Colonic mucosa (tissue), 4 donors: ENCODE data around the gene UNC80. TPM values are rescaled to one million over a fixed set of nuclear protein-coding genes. Genes with fewer than 3 reads are reported as not detected.

Source experiments
- DNase-seq: peaks from one replicate; pipeline ENCODE4 v3.0.0-alpha.2; 2020
- H3K27ac ChIP-seq: fragments of 200-600 bp; one replicate; pipeline ENCODE4 v1.8.0; 2021
- H3K27me3 ChIP-seq: fragments of 200-600 bp; one replicate; pipeline ENCODE4 v1.8.0; 2021
- H3K36me3 ChIP-seq: fragments of 200-600 bp; one replicate; pipeline ENCODE4 v1.8.0; 2021
- H3K4me1 ChIP-seq: fragments of 200-600 bp; one replicate; pipeline ENCODE4 v1.8.0; 2021; ENCODE audit warnings: mild to moderate bottlenecking
- H3K4me3 ChIP-seq: fragments of 200-600 bp; one replicate; pipeline ENCODE4 v1.8.0; 2021
- H3K9ac ChIP-seq, 2 donors: one replicate each; pipeline ENCODE4 v1.7.0; 2013; ENCODE audit warnings: control low read depth in 2 of 2, low read depth in 2 of 2, low read length in 2 of 2
- H3K9me3 ChIP-seq: fragments of 200-600 bp; one replicate; pipeline ENCODE4 v1.8.0; 2021
- CTCF ChIP-seq: fragments of 200-600 bp; IDR thresholded peaks from one replicate; pipeline ENCODE4 v1.8.0; 2022; ENCODE audit warnings: antibody characterized with exemption, mild to moderate bottlenecking
- intact Hi-C: fragments of 100-400 bp; cut with DNase I; formaldehyde crosslinking; loops from one replicate; pipeline ENCODE4 v1.14.1; 2022
- total RNA-seq, 2 donors: library from RNA; stranded (reverse); fragmentation: NEBNext Ultra II Directional in 1 of 2; extraction: Animal tissue kit (Norgen Biotek cat#: 25700) in 1 of 2; gene quantifications; one replicate each; pipeline ENCODE4 v1.2.1, GENCODE V29; 2021
- donor health status: healthy.
- donor health status: DM: no; HTN: no; CAD: no.
- donor health status: DM: no; HTN: no; CAD: no.

The UNC80 gene
- total RNA-seq, 2 donors from 2014 or later = 0.16 TPM; not detected in 1

GRCh38 chr2:209922116-209922515 lies 150.5 kb downstream of the UNC80 start:
- no peak overlapping the region for H3K27ac ChIP-seq
- DNase-seq = no peak
- no peak for TF ChIP-seq CTCF
- H3K36me3 ChIP-seq = no peaks in the 10 kb centered on the region
- no peaks in the 10 kb centered on the region for H3K9me3 ChIP-seq
- H3K4me3 ChIP-seq = no peak overlapping the region
- no peaks in the 10 kb centered on the region for H3K4me1 ChIP-seq
- no peaks in the 10 kb centered on the region for H3K27me3 ChIP-seq
- intact Hi-C loops = no loop called here
- no peak overlapping the region for H3K9ac ChIP-seq

GRCh38 chr2:209929369-209929768 lies 157.7 kb downstream of the UNC80 start:
- intact Hi-C loops = no loop called here
- no peak overlapping the region for H3K27ac ChIP-seq
- H3K9me3 ChIP-seq = no peaks in the 10 kb centered on the region
- no peaks in the 10 kb centered on the region for H3K27me3 ChIP-seq
- no peaks in the 10 kb centered on the region for H3K4me1 ChIP-seq
- TF ChIP-seq CTCF = no peak
- no peak overlapping the region for H3K9ac ChIP-seq
- no peak for DNase-seq
- no peak overlapping the region for H3K4me3 ChIP-seq
- H3K36me3 ChIP-seq = no peaks in the 10 kb centered on the region

- no peak overlapping the region for H3K9ac ChIP-seq
- H3K36me3 ChIP-seq = no peaks in the 10 kb centered on the region
- no peak overlapping the region for H3K4me3 ChIP-seq
- intact Hi-C loops = no loop called here
- no peaks in the 10 kb centered on the region for H3K27me3 ChIP-seq
- H3K9me3 ChIP-seq = no peaks in the 10 kb centered on the region
- H3K27ac ChIP-seq = no peak overlapping the region
- no peak for DNase-seq
- no peaks in the 10 kb centered on the region for H3K4me1 ChIP-seq
- no peak for TF ChIP-seq CTCF
Measured at GRCh38 chr2:209933499-209934483, 162.2 kb downstream of the UNC80 start.

- Histone ChIP-seq H3K4me3 (no peak overlapping the region), H3K9me3 (no peaks in the 10 kb centered on the region), H3K36me3 (no peaks in the 10 kb centered on the region), H3K27ac (no peak overlapping the region), H3K4me1 (no peaks in the 10 kb centered on the region), H3K27me3 (no peaks in the 10 kb centered on the region), H3K9ac (no peak overlapping the region)
- no peak for TF ChIP-seq CTCF
- intact Hi-C loops = no loop called here
- no peak for DNase-seq
Measured at GRCh38 chr2:209936106-209936666, 164.6 kb downstream of the UNC80 start.

GRCh38 chr2:209937893-209938292 lies 166.3 kb downstream of the UNC80 start:
- H3K4me1 ChIP-seq = no peaks in the 10 kb centered on the region
- no peak for DNase-seq
- no peak overlapping the region for H3K4me3 ChIP-seq
- H3K36me3 ChIP-seq = no peaks in the 10 kb centered on the region
- H3K27ac ChIP-seq = no peak overlapping the region
- no peaks in the 10 kb centered on the region for H3K27me3 ChIP-seq
- H3K9me3 ChIP-seq = no peaks in the 10 kb centered on the region
- intact Hi-C loops = no loop called here
- no peak for TF ChIP-seq CTCF
- H3K9ac ChIP-seq = no peak overlapping the region
